Activated CD8-positive, alpha-beta memory T cell treated with anti-CD3 and anti-CD28 coated beads for 4 hours (primary cell): ENCODE results near the gene CHRNB4.
"Not testable (repeated sequence)": the region's sequence is repeated elsewhere in the genome, so short reads cannot be mapped to it uniquely, and the experiment has no call there.

Source experiments
- DNase-seq, 2 donors: peaks; one replicate each; pipeline ENCODE4 v3.0.0-alpha.2; 2020; ENCODE audit warnings: low read depth in 2 of 2

Gene CHRNB4

DNA sequence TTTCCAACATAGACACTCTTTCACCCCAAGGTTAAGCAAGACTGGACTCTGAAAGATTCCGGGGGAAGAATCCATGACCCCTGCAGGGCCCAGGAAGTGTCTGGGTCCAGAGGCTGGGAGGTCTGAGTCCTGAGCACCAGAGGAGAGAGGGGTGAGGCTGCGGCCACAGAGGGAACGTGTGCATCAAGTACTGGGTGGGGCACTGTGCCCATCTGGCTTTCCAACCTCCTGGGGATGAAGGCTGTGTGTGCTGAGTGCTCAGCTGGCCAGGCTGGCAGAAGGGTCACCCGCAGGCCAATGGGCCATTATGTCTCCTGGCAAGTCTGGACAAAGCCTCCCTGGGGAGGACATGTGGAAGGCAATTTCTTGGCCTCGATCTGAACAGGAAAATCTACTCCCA is 23.5 kb downstream of the CHRNB4 start:
- DNase-seq, result no peak

GRCh38 chr15:78617076-78617475 is 23.9 kb downstream of the CHRNB4 start:
- DNase-seq, result no peak

DNA sequence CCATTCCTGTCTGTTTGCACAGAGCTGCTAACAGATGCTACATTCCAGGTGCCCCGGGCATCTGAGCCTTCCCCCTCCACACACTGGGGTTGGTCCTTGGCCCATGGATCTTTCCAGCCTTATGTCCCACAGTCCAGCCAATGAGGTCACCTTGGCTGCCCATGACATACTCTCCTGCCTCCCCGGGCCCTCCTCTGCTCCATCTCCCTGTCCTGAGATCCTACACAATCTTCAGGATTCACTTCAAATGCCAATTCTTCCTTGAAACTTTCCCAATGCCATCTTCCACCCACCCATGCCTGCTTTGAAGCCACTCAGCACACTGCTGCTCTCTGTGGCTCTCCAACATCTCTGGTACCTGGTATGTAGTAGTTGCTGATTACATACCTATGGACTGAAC is 24.5 kb downstream of the CHRNB4 start:
- no peak for DNase-seq

DNA sequence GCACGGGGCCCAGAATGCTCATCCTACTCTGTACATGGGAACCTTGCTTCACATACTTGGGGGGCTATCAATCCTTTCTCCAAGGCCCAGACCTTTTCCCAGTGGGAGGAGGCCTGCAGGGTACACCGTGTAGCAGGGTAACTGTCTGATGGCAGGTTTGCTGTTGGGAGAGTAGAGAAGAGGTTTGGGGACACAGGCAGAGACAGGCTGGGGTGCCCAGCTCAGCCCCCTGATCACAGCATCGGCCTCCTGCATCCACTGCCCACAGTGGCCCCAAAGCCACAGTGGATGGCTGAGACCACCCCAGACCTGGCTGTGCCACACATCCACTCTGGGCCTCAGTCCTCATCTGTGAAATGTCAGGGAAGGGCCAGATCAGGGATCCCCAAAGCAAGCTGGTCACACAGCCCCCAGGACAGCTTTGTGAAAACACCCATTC is 25.8 kb downstream of the CHRNB4 start:
- DNase-seq, result no peak

- no peak for DNase-seq
These were observed 27.0 kb downstream of the CHRNB4 start for GRCh38 chr15:78614021-78614420.

- DNase-seq, result not testable (repeated sequence)
These were observed 31.5 kb downstream of the CHRNB4 start for GRCh38 chr15:78609551-78609950.

- no peak for DNase-seq
These were observed 35.3 kb downstream of the CHRNB4 start for GRCh38 chr15:78605680-78606079.

- no peak for DNase-seq
These were observed 35.8 kb downstream of the CHRNB4 start for GRCh38 chr15:78605201-78605600.

DNA sequence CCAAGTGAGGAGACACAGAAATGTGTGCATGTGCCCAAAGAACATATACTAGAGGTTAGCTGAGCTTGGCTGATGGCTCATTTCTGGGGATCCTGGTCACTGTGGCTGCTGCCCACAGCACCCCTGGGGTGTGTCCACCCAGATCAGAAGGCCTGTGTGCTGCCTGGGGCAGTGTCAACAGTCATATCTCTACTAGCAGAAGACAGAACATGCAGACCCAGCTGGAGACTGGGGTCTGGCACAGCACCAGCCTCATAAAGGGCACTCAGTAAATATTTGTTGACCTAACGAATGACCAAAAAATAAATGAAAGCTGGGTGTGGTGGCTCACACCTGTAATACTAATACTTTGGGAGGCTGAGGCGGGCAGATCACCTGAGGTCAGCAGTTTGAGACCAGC is 36.6 kb downstream of the CHRNB4 start:
- DNase-seq, result no peak

GRCh38 chr15:78603467-78603866 is 37.5 kb downstream of the CHRNB4 start:
- DNase-seq, result no peak

GRCh38 chr15:78599189-78599588 is 41.8 kb downstream of the CHRNB4 start:
- DNase-seq, result no peak

DNA sequence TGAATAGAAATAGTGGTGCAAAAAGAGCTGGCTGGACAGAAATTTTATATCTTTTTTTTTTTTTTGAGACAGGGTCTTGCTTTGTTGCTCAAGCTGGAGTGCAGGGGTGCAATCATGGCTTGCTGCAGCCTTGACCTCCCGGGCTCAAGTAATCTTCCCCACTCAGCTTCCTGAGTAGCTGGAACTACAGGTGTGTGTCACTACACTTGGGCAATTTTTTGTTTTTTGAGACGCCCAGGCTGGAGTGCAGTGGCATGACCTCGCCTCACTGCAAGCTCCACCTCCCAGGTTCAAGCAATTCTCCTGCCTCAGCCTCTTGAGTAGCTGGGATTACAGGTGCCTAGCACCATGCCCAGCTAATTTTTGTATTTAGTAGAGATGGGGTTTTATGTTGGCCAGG is 42.7 kb downstream of the CHRNB4 start:
- DNase-seq, result no peak

DNA sequence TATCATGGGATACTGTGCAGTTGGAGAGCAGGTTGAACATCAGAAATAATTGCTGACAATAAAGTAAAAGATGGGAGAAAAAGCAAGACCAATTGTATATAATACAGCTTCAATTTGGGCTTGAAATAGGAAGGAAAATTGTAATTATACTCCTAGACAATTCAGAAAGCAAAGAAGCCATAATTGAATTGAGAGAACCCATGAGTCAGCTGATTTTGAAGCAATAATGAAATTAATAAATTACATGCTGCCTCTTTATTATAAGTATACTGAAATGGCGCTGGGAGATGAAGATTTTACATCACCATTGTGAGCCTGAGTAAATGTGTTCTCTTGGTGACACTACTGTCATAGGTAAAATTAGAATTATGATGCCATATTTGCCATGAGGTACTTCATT is 43.4 kb downstream of the CHRNB4 start:
- DNase-seq, result no peak

GRCh38 chr15:78574944-78575343 is 66.1 kb downstream of the CHRNB4 start:
- no peak for DNase-seq
